ENCODE data around the gene SNRNP35. TPM values are rescaled to one million over a fixed set of nuclear protein-coding genes. Genes with fewer than 3 reads are reported as not detected.
A peak's percentile ranks its signal among the peaks of the same experiment; 100 is the strongest.

Gene SNRNP35
- total and polyA plus RNA-seq, 9 of the 15 experiments (the other 6 are each of a cell fraction or from before 2014, with no cell fraction given): 17.7 to 41.0 (median 25.5) TPM

DNA sequence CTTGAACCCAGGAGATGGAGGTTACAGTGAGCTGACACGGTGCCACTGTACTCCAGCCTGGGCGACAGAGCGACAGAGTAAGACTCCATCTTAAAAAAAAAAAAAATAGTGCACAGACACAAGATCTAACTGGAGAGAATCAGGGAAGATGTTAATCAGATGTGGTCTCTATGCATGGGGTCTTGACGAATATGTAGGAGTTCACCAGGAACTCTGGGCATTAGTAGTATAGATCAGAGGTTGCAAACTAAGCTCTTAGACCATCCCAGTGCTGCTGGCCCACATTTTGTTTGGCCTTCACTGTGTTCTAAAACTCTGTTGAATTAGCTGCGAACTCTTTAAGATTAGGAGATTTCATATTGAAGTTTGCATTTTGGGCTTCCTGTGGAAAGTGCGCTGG is 31.6 kb downstream of the SNRNP35 start:
- H3K36me3 ChIP-seq (ENCODE audit: control insufficient read depth, insufficient read depth, low read length): peaks cover 5% of the 10 kb centered on the region; the same call in 2 of the 3 replicates
- H3K4me2 ChIP-seq (ENCODE audit: insufficient read depth, low read length): no peak overlapping the region
- FAIRE-seq: no peak
- no peaks in the 10 kb centered on the region for H3K9me1 ChIP-seq (ENCODE audit: control insufficient read depth, insufficient read depth, low read length)
- intact Hi-C loops (cut with micrococcal nuclease): no loop called here
- H3K27ac ChIP-seq (ENCODE audit: extremely low read depth, low read depth, low read length): no peak overlapping the region
- H3K79me2 ChIP-seq (ENCODE audit: control insufficient read depth, insufficient read depth, low read length): no peaks in the 10 kb centered on the region
- BruUV-seq (replicated peaks): no TSS peak
- no peak overlapping the region for H2AFZ ChIP-seq (ENCODE audit: low read depth, low read length)
- ChIA-PET POLR2A (interaction anchor here (0.7 to 2.0 kb wide), 3 partner anchors 9 to 1483 kb away, joined by 3 to 7 read pairs (median 4); no protein-coding TSS in a partner anchor), CTCF (ENCODE audit: low intra/inter-chr PET ratio) (no interaction called here)
- peak overlapping the region in 1 of 2 experiments; percentile 46; a peak in 1 of 4 replicates for H3K9ac ChIP-seq (ENCODE audit: insufficient read depth in 1 of 2, low read depth in 2 of 2, low read length in 2 of 2)
- no peak for TF ChIP-seq KLF6 (CRISPR knock-in tag; IDR thresholded peaks at IDR 0.05; ENCODE audit: borderline replicate concordance)
- TF ChIP-seq, protein P1, sequence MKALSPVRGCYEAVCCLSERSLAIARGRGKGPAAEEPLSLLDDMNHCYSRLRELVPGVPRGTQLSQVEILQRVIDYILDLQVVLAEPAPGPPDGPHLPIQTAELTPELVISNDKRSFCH (CRISPR knock-in tag; IDR thresholded peaks at IDR 0.05): no peak
- TF ChIP-seq, protein P1 (tag; IDR thresholded peaks at IDR 0.05): no peak
- TF ChIP-seq, protein P2, sequence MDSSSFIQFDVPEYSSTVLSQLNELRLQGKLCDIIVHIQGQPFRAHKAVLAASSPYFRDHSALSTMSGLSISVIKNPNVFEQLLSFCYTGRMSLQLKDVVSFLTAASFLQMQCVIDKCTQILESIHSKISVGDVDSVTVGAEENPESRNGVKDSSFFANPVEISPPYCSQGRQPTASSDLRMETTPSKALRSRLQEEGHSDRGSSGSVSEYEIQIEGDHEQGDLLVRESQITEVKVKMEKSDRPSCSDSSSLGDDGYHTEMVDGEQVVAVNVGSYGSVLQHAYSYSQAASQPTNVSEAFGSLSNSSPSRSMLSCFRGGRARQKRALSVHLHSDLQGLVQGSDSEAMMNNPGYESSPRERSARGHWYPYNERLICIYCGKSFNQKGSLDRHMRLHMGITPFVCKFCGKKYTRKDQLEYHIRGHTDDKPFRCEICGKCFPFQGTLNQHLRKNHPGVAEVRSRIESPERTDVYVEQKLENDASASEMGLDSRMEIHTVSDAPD (CRISPR knock-in tag; IDR thresholded peaks at IDR 0.05): no peak
- no peak for TF ChIP-seq POLR2G (IDR thresholded peaks at IDR 0.05; ENCODE audit: low read depth, low read length)
- no peaks in the 10 kb centered on the region for H3K27me3 ChIP-seq (ENCODE audit: control insufficient read depth in 2 of 2, insufficient read depth in 2 of 2, low read length in 2 of 2)
- H3K4me3 ChIP-seq: no peak overlapping the region
- no peak for ATAC-seq
- in situ Hi-C loops (cut with MboI): no loop called here
- WGBS (ENCODE audit: insufficient coverage, low coverage, missing lambda C conversion rate): 83% methylated on average over 6 of the region's 6 CpGs
- H4K20me1 ChIP-seq (replicated peaks; ENCODE audit: control insufficient read depth, insufficient read depth, low read length): no peaks in the 10 kb centered on the region
- DNase-seq (ENCODE audit: extremely low read depth in 1 of 4, low spot score in 3 of 4): no peak
- H3K9me3 ChIP-seq (replicated peaks; ENCODE audit: control insufficient read depth, insufficient read depth, low read depth, low read length): no peaks in the 10 kb centered on the region
- peaks cover 0 to 9% of the 10 kb centered on the region in 2 experiments; a peak in 4 of 5 replicates for H3K4me1 ChIP-seq (replicated peaks in 1 of 2; ENCODE audit: control insufficient read depth in 2 of 2, insufficient read depth in 2 of 2, low read length in 2 of 2)

All from K562 (cell line).